Retinal pigment epithelial cell (primary cell): ENCODE measurements around the gene QTRT2.

ENCODE experiments used
- DNase-seq: peaks from one replicate; pipeline ENCODE4 v3.0.0-alpha.2; 2010; ENCODE audit warnings: low read depth
- H3K4me3 ChIP-seq: 2 replicates; pipeline ENCODE4 v1.5.1; 2011; ENCODE audit warnings: mild to moderate bottlenecking, low read length, control low read depth, moderate library complexity
- CTCF ChIP-seq: conservative IDR thresholded peaks from 2 replicates; pipeline ENCODE4 v1.5.1; 2011; ENCODE audit warnings: low read depth, low read length, control low read depth, inconsistent platforms

The QTRT2 gene

GRCh38 chr3:114076711-114077110, 20.2 kb downstream of the QTRT2 start:
- no peak for TF ChIP-seq CTCF
- DNase-seq, result no peak
- H3K4me3 ChIP-seq, result no peak overlapping the region

- no peak for DNase-seq
- TF ChIP-seq CTCF, result no peak
- no peak overlapping the region for H3K4me3 ChIP-seq
Measured at GRCh38 chr3:114078126-114078525, 21.6 kb downstream of the QTRT2 start.

DNA sequence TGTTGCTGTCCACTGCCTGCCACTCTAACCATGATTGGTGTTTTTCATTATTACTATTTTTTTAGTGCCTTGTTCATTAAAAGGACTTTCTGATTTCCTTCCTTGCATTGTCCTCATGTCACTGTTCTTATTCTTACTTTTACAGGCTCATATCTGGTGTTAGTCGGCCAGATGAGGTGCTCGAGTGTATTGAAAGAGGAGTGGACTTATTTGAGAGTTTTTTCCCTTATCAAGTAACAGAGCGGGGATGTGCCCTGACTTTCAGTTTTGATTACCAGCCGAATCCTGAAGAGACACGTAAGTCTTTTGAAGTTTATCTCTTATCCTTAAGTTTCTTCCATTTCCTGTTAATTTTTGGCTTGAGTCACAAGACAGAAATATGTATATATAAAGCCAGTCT, 23.2 kb downstream of the QTRT2 start:
- no peak overlapping the region for H3K4me3 ChIP-seq
- no peak for TF ChIP-seq CTCF
- no peak for DNase-seq

DNA sequence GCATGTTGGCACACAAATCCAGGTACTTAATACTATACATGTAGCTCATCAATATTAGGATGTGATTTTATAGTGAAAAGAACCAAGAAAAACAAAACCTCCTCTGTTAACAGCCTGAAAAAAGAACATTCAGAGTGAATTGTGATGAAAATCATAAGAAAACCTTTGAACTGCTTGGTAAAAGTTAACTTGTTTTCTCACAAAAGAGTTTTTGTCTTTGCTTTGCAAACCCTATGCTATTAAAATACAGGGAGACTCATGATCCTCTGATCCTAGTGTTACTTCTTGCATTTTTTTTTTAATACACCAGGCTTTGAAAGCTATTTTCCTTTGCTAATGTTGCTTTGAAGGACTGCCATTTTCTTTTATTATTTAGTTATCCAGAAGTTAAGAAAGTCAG, 23.7 kb downstream of the QTRT2 start:
- no peak for DNase-seq
- no peak overlapping the region for H3K4me3 ChIP-seq
- no peak for TF ChIP-seq CTCF

- H3K4me3 ChIP-seq, result no peak overlapping the region
- TF ChIP-seq CTCF, result no peak
- DNase-seq, result no peak
Measured at GRCh38 chr3:114081037-114081436, 24.5 kb downstream of the QTRT2 start.

GRCh38 chr3:114083112-114083511, 26.6 kb downstream of the QTRT2 start:
- H3K4me3 ChIP-seq, result no peak overlapping the region
- DNase-seq, result no peak
- TF ChIP-seq CTCF, result no peak

GRCh38 chr3:114086356-114086755, 29.8 kb downstream of the QTRT2 start:
- no peak overlapping the region for H3K4me3 ChIP-seq
- TF ChIP-seq CTCF, result no peak

More at GRCh38 chr3:114086356-114086755, 29.8 kb downstream of the QTRT2 start:
- DNase-seq, result no peak
